RWPE2 (cell line): ENCODE data around the gene NLK.

Source experiments
- ATAC-seq: fragments of 200-7000 bp; cut with Tn5 transposase; 3 replicates; pipeline ENCODE4 v1.9.1; 2021; ENCODE audit warnings: low read depth
- DNase-seq: peaks from one replicate; pipeline ENCODE4 v3.0.0-alpha.2; 2020; ENCODE audit warnings: low spot score
- H3K27ac ChIP-seq: fragments of 450-650 bp; 2 replicates; pipeline ENCODE4 v1.5.1; 2017; ENCODE audit warnings: mild to moderate bottlenecking; ENCODE audit not compliant: poor library complexity, severe bottlenecking
- H3K27me3 ChIP-seq: fragments of 250-450 bp; sonication (Bioruptor Pico); 2 replicates; pipeline ENCODE4 v1.5.1; 2021; ENCODE audit warnings: mild to moderate bottlenecking, moderate library complexity; ENCODE audit not compliant: insufficient read depth, poor library complexity, severe bottlenecking
- H3K36me3 ChIP-seq: fragments of 250-450 bp; sonication (Bioruptor Pico); 2 replicates; pipeline ENCODE4 v1.5.1; 2020; ENCODE audit warnings: low read depth, mild to moderate bottlenecking, moderate library complexity
- H3K4me1 ChIP-seq: fragments of 250-450 bp; sonication (Bioruptor Pico); 2 replicates; pipeline ENCODE4 v1.5.1; 2021; ENCODE audit warnings: mild to moderate bottlenecking, moderate library complexity; ENCODE audit not compliant: insufficient read depth, poor library complexity, severe bottlenecking
- H3K4me3 ChIP-seq: fragments of 250-450 bp; sonication (Bioruptor Pico); 2 replicates; pipeline ENCODE4 v1.5.1; 2021; ENCODE audit warnings: mild to moderate bottlenecking, moderate library complexity; ENCODE audit not compliant: severe bottlenecking
- H3K9me3 ChIP-seq: fragments of 250-450 bp; sonication (Bioruptor Pico); 2 replicates; pipeline ENCODE4 v1.5.1; 2021; ENCODE audit warnings: mild to moderate bottlenecking, moderate library complexity; ENCODE audit not compliant: severe bottlenecking
- CTCF ChIP-seq: fragments of 450-650 bp; IDR thresholded peaks from one replicate; pipeline ENCODE4 v1.5.1; 2017; ENCODE audit warnings: mild to moderate bottlenecking, moderate library complexity; ENCODE audit not compliant: poor library complexity, severe bottlenecking

The NLK gene

GRCh38 chr17:28042657-28042720, at the start of gene NLK:
Gene NLK (plus strand): TSS chr17:28042677. CDS start chr17:28042874, 197 bp downstream.
- Histone ChIP-seq H3K4me3 (peak within 1 kb of the TSS; percentile 77), H3K4me1 (peaks cover 48% of the 10 kb centered on the region), H3K27me3 (no peaks in the 10 kb centered on the region), H3K9me3 (no peaks in the 10 kb centered on the region), H3K27ac (peak within 1 kb of the TSS; percentile 79), H3K36me3 (peaks cover 26% of the 10 kb centered on the region)
- TF ChIP-seq CTCF: no peak
- DNase-seq: no peak
- ATAC-seq: no peak

GRCh38 chr17:27993161-27993695, 49.2 kb upstream of the NLK start:
- ATAC-seq: no peak

GRCh38 chr17:27993723-27994310, 48.7 kb upstream of the NLK start:
- Histone ChIP-seq H3K36me3 (no peaks in the 10 kb centered on the region), H3K27ac (no peak overlapping the region)
- ATAC-seq: no peak

More at GRCh38 chr17:27993161-27993695, 49.2 kb upstream of the NLK start:
- Histone ChIP-seq H3K4me1 (peaks cover 21% of the 10 kb centered on the region), H3K4me3 (no peak overlapping the region), H3K27ac (no peak overlapping the region), H3K36me3 (no peaks in the 10 kb centered on the region), H3K27me3 (no peaks in the 10 kb centered on the region), H3K9me3 (no peaks in the 10 kb centered on the region)
- TF ChIP-seq CTCF: no peak
- DNase-seq: no peak

GRCh38 chr17:27994586-27994985, 47.9 kb upstream of the NLK start:
- no peak for TF ChIP-seq CTCF
- no peak overlapping the region for H3K4me3 ChIP-seq
- DNase-seq (no peak), ATAC-seq (no peak)
- H3K27ac ChIP-seq: peak overlapping the region; percentile 35
- H3K4me1 ChIP-seq: peaks cover 10% of the 10 kb centered on the region
- H3K27me3 ChIP-seq: no peaks in the 10 kb centered on the region
- H3K36me3 ChIP-seq: no peaks in the 10 kb centered on the region
- H3K9me3 ChIP-seq: no peaks in the 10 kb centered on the region

More at GRCh38 chr17:27993723-27994310, 48.7 kb upstream of the NLK start:
- TF ChIP-seq CTCF: no peak
- no peaks in the 10 kb centered on the region for H3K9me3 ChIP-seq
- H3K4me3 ChIP-seq: no peak overlapping the region
- no peak for DNase-seq
- H3K27me3 ChIP-seq: no peaks in the 10 kb centered on the region
- peaks cover 17% of the 10 kb centered on the region for H3K4me1 ChIP-seq

- ATAC-seq: peak; percentile 76
- peak overlapping the region; percentile 35 for H3K27ac ChIP-seq
- DNase-seq: no peak
- no peak overlapping the region for H3K4me3 ChIP-seq
- H3K36me3 ChIP-seq: no peaks in the 10 kb centered on the region
- H3K4me1 ChIP-seq: peaks cover 7% of the 10 kb centered on the region
- no peaks in the 10 kb centered on the region for H3K27me3 ChIP-seq
- TF ChIP-seq CTCF: no peak
- H3K9me3 ChIP-seq: no peaks in the 10 kb centered on the region
Measured at GRCh38 chr17:27995554-27995953, 46.9 kb upstream of the NLK start.
